Mammary epithelial cell (primary cell): Measurements from ENCODE around the gene GABPB1.

Experiments used
- EZH2 ChIP-seq: IDR thresholded peaks from 2 replicates; pipeline ENCODE4 v1.6.1; 2012; ENCODE audit warnings: low read length, inconsistent platforms, borderline replicate concordance
- TF ChIP-seq, protein P1 (sequence below), 2 donors: IDR thresholded peaks in 1 of 2; conservative IDR thresholded peaks in 1 of 2; 2 replicates each; pipeline ENCODE4 v1.5.1; 2011 to 2012; ENCODE audit warnings: inconsistent platforms in 2 of 2, low read length in 2 of 2, mild to moderate bottlenecking in 2 of 2, control low read depth in 1 of 2, low read depth in 1 of 2; ENCODE audit not compliant: insufficient read depth in 1 of 2; ENCODE audit errors: extremely low read depth in 1 of 2

GRCh38 chr15:50295966-50296365 lies 59.0 kb downstream of the GABPB1 start:
- TF ChIP-seq, protein P1, sequence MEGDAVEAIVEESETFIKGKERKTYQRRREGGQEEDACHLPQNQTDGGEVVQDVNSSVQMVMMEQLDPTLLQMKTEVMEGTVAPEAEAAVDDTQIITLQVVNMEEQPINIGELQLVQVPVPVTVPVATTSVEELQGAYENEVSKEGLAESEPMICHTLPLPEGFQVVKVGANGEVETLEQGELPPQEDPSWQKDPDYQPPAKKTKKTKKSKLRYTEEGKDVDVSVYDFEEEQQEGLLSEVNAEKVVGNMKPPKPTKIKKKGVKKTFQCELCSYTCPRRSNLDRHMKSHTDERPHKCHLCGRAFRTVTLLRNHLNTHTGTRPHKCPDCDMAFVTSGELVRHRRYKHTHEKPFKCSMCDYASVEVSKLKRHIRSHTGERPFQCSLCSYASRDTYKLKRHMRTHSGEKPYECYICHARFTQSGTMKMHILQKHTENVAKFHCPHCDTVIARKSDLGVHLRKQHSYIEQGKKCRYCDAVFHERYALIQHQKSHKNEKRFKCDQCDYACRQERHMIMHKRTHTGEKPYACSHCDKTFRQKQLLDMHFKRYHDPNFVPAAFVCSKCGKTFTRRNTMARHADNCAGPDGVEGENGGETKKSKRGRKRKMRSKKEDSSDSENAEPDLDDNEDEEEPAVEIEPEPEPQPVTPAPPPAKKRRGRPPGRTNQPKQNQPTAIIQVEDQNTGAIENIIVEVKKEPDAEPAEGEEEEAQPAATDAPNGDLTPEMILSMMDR (conservative IDR thresholded peaks at IDR 0.05 in 1 of 2, IDR thresholded peaks at IDR 0.05 in 1 of 2; ENCODE audit: extremely low read depth in 1 of 2, insufficient read depth in 1 of 2, low read depth in 1 of 2, low read length in 2 of 2), result no peak
- TF ChIP-seq EZH2, result no peak
